ENCODE measurements around the gene KCNH1. TPM values are rescaled to one million over a fixed set of nuclear protein-coding genes. Genes with fewer than 3 reads are reported as not detected.

KCNH1 gene
- total and polyA plus RNA-seq, 2 of the 4 experiments (the other 2 are of a cell fraction) = 0.27 to 0.54 TPM

GRCh38 chr1:210907251-210907805, 226.6 kb downstream of the KCNH1 start:
- intact Hi-C loops (cut with micrococcal nuclease) = no loop called here
- no peak overlapping the region for H3K9ac ChIP-seq (ENCODE audit: low read depth, low read length)

More at GRCh38 chr1:210907251-210907805, 226.6 kb downstream of the KCNH1 start:
- no peak overlapping the region for H2AFZ ChIP-seq (replicated peaks; ENCODE audit: low read length, poor library complexity)
- no peak overlapping the region for H3K14ac ChIP-seq (replicated peaks; ENCODE audit: low read depth, low read length)
- no CpG with 5 or more reads among the region's 1 CpG for WGBS, 2 experiments (ENCODE audit: extremely low coverage in 2 of 2, insufficient read length in 1 of 2)
- no peak overlapping the region for H2BK20ac ChIP-seq (ENCODE audit: low read depth, low read length)
- H3K9me1 ChIP-seq (ENCODE audit: insufficient read depth, low read length) = no peaks in the 10 kb centered on the region
- ATAC-seq (ENCODE audit: low read depth) = no peak
- H3K27ac ChIP-seq (ENCODE audit: insufficient read depth, low read length) = no peak overlapping the region
- no peaks in the 10 kb centered on the region for H3K4me1 ChIP-seq (ENCODE audit: control insufficient read depth, insufficient read depth, low read length)
- H2BK15ac ChIP-seq (ENCODE audit: low read depth, low read length) = no peak overlapping the region
- no peak overlapping the region for H3K23ac ChIP-seq (ENCODE audit: low read depth, low read length)
- no peak overlapping the region for H4K5ac ChIP-seq (ENCODE audit: low read depth, low read length)
- no peak overlapping the region for H2BK120ac ChIP-seq (ENCODE audit: low read depth, low read length)
- no peaks in the 10 kb centered on the region for H3K27me3 ChIP-seq (ENCODE audit: control insufficient read depth, insufficient read depth, low read length)
- dilution Hi-C loops (cut with HindIII; ENCODE audit: low sequenced_read_pairs, unreplicated experiment) = no loop called here
- H2AK5ac ChIP-seq (ENCODE audit: low read depth, low read length) = no peak overlapping the region
- no peaks in the 10 kb centered on the region for H3K36me3 ChIP-seq (ENCODE audit: control insufficient read depth, insufficient read depth, low read length)
- no peak overlapping the region for H3K4me2 ChIP-seq (ENCODE audit: low read depth, low read length)
- no peaks in the 10 kb centered on the region for H3K79me1 ChIP-seq (ENCODE audit: low read depth in 1 of 2, low read length in 2 of 2)
- H4K8ac ChIP-seq (ENCODE audit: low read depth in 2 of 2, low read length in 2 of 2) = no peak overlapping the region
- H3K4ac ChIP-seq (ENCODE audit: low read depth, low read length) = no peak overlapping the region
- no peak overlapping the region for H4K91ac ChIP-seq (ENCODE audit: insufficient read depth, low read depth, low read length)
- no peak overlapping the region for H3K18ac ChIP-seq (ENCODE audit: low read depth, low read length)
- ChIA-PET POLR2A (ENCODE audit: unreplicated experiment) (no interaction called here), CTCF (interaction anchor here (0.6 kb wide), 1 partner anchor 460 kb away, joined by 7 read pairs; no protein-coding TSS in a partner anchor)
- no peaks in the 10 kb centered on the region for H3K9me3 ChIP-seq (ENCODE audit: control insufficient read depth, insufficient read depth, low read length)
- TF ChIP-seq RAD21 (IDR thresholded peaks at IDR 0.05; ENCODE audit: low read length) = no peak
- TF ChIP-seq RCOR1 (IDR thresholded peaks at IDR 0.05; ENCODE audit: insufficient replicate concordance, low read length) = no peak
- TF ChIP-seq RFX5 (IDR thresholded peaks at IDR 0.05; ENCODE audit: low read depth, low read length) = no peak
- no peak for TF ChIP-seq ELK1 (IDR thresholded peaks at IDR 0.05; ENCODE audit: borderline replicate concordance, low read depth, low read length)
- no peak for TF ChIP-seq FOS (IDR thresholded peaks at IDR 0.05; ENCODE audit: low read depth, low read length)
- no peak for TF ChIP-seq SMC3 (IDR thresholded peaks at IDR 0.05; ENCODE audit: low read depth, low read length)
- DNase-seq = no peak
- no peaks in the 10 kb centered on the region for H4K20me1 ChIP-seq (ENCODE audit: insufficient read depth, low read length)
- H3K4me3 ChIP-seq (ENCODE audit: insufficient read depth, low read depth, low read length) = no peak overlapping the region
- no peak overlapping the region for H2AK9ac ChIP-seq (replicated peaks; ENCODE audit: low read depth, low read length, poor library complexity)
- no peak overlapping the region for H2BK5ac ChIP-seq (ENCODE audit: low read depth, low read length, poor library complexity, severe bottlenecking)
- no peak overlapping the region for H3K56ac ChIP-seq (ENCODE audit: extremely low read depth, insufficient read depth, low read length)
- no TSS peak for BruUV-seq (replicated peaks)
- in situ Hi-C loops (cut with MboI; ENCODE audit: low sequenced_read_pairs) = no loop called here
